ENCODE measurements around the gene CLC.
"Not testable (repeated sequence)": the region's sequence is repeated elsewhere in the genome, so short reads cannot be mapped to it uniquely, and the experiment has no call there.

The CLC gene

GRCh38 chr19:39728040-39728439 lies 9.8 kb downstream of the CLC start:
- DNase-seq = no peak

GRCh38 chr19:39727070-39727800 lies 10.6 kb downstream of the CLC start:
- no peak for DNase-seq

GRCh38 chr19:39725995-39726394 lies 11.8 kb downstream of the CLC start:
- no peak for DNase-seq

GRCh38 chr19:39720144-39720543 lies 17.7 kb downstream of the CLC start:
- not testable (repeated sequence) for DNase-seq

- no peak for DNase-seq
Measured at GRCh38 chr19:39710333-39710890, 27.4 kb downstream of the CLC start.

- DNase-seq = no peak
Measured at GRCh38 chr19:39709026-39709872, 28.6 kb downstream of the CLC start.

GRCh38 chr19:39708594-39708993 lies 29.2 kb downstream of the CLC start:
- no peak for DNase-seq

GRCh38 chr19:39705578-39706188 lies 32.1 kb downstream of the CLC start:
- peak; percentile 20 for DNase-seq

- DNase-seq = no peak
Measured at GRCh38 chr19:39704181-39705044, 33.4 kb downstream of the CLC start, which contains the start of gene LGALS14. LGALS14 (plus strand) TSS chr19:39704481; CDS start chr19:39704529, 48 bp downstream.

- no peak for DNase-seq
Measured at GRCh38 chr19:39701291-39701690, 36.5 kb downstream of the CLC start.

GRCh38 chr19:39698535-39698934 lies 39.3 kb downstream of the CLC start:
- DNase-seq = no peak

GRCh38 chr19:39696387-39696786 lies 41.4 kb downstream of the CLC start:
- DNase-seq = no peak

- no peak for DNase-seq
Measured at GRCh38 chr19:39695759-39696158, 42.1 kb downstream of the CLC start.

- no peak for DNase-seq
Measured at GRCh38 chr19:39692822-39693221, 45.0 kb downstream of the CLC start.

- DNase-seq = no peak
Measured at GRCh38 chr19:39692166-39692565, 45.7 kb downstream of the CLC start.

- not testable (repeated sequence) for DNase-seq
Measured at GRCh38 chr19:39688637-39689036, 49.2 kb downstream of the CLC start.

GRCh38 chr19:39686739-39687138 lies 51.1 kb downstream of the CLC start:
- DNase-seq = no peak

- no peak for DNase-seq
Measured at GRCh38 chr19:39684267-39684666, 53.6 kb downstream of the CLC start.

- no peak for DNase-seq
Measured at GRCh38 chr19:39681416-39681815, 56.4 kb downstream of the CLC start.
